Measurements from ENCODE around the gene TRMT61B. TPM values are rescaled to one million over a fixed set of nuclear protein-coding genes. Genes with fewer than 3 reads are reported as not detected.

Gene TRMT61B
- total RNA-seq, 2 donors from 2014 or later: 11.2 to 12.4 TPM

DNA sequence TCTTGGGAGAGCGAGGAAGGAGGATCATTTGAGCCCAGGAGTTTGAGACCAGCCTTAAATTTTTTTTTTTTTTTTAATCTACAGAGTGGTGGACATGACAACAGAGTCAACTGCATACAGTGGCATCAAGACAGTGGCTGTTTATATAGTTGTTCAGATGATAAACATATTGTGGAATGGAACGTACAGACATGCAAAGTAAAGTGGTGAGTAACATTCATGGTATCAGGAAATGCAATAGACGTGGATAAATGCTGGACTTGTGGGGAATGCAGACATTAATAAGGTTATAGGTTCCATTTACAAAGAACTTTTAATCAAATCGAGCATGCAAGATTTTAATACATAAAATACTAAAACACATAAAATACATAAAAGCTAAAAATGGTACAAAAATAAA, 36.3 kb upstream of the TRMT61B start:
- Histone ChIP-seq H3K27ac (no peak overlapping the region), H3K9me3 (no peaks in the 10 kb centered on the region), H3K4me3 (no peak overlapping the region), H3K9ac (ENCODE audit: low read depth in 2 of 2, low read length in 2 of 2) (no peak overlapping the region), H3K27me3 (no peaks in the 10 kb centered on the region), H3K4me1 (no peaks in the 10 kb centered on the region), H3K36me3 (no peaks in the 10 kb centered on the region)
- DNase-seq: no peak
- intact Hi-C loops (cut with DNase I): no loop called here
- TF ChIP-seq, protein P1, sequence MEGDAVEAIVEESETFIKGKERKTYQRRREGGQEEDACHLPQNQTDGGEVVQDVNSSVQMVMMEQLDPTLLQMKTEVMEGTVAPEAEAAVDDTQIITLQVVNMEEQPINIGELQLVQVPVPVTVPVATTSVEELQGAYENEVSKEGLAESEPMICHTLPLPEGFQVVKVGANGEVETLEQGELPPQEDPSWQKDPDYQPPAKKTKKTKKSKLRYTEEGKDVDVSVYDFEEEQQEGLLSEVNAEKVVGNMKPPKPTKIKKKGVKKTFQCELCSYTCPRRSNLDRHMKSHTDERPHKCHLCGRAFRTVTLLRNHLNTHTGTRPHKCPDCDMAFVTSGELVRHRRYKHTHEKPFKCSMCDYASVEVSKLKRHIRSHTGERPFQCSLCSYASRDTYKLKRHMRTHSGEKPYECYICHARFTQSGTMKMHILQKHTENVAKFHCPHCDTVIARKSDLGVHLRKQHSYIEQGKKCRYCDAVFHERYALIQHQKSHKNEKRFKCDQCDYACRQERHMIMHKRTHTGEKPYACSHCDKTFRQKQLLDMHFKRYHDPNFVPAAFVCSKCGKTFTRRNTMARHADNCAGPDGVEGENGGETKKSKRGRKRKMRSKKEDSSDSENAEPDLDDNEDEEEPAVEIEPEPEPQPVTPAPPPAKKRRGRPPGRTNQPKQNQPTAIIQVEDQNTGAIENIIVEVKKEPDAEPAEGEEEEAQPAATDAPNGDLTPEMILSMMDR (IDR thresholded peaks at IDR 0.05): no peak

DNA sequence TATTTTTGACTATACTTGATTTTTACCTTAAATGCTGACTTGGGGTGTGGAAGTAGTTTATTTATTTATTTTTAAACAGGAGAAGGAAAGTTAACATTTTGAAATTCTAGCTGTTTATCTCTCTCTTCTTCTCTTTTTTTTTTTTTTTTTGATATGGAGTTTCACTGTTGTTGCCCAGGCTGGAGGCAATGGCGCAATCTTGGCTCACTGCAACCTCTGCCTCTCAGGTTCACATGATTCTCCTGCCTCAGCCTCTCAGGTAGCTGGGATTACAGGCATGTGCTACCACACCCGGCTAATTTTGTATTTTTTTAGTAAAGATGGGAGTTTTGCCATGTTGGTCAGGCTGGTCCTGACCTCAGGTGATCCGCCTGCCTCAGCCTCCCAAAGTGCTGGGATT, 35.4 kb upstream of the TRMT61B start:
- Histone ChIP-seq H3K4me1 (no peaks in the 10 kb centered on the region), H3K4me3 (no peak overlapping the region), H3K36me3 (no peaks in the 10 kb centered on the region), H3K9ac (ENCODE audit: low read depth in 2 of 2, low read length in 2 of 2) (no peak overlapping the region), H3K9me3 (no peaks in the 10 kb centered on the region), H3K27ac (no peak overlapping the region), H3K27me3 (no peaks in the 10 kb centered on the region)
- no peak for DNase-seq
- intact Hi-C loops (cut with DNase I): no loop called here
- TF ChIP-seq, protein P1 (IDR thresholded peaks at IDR 0.05): no peak

DNA sequence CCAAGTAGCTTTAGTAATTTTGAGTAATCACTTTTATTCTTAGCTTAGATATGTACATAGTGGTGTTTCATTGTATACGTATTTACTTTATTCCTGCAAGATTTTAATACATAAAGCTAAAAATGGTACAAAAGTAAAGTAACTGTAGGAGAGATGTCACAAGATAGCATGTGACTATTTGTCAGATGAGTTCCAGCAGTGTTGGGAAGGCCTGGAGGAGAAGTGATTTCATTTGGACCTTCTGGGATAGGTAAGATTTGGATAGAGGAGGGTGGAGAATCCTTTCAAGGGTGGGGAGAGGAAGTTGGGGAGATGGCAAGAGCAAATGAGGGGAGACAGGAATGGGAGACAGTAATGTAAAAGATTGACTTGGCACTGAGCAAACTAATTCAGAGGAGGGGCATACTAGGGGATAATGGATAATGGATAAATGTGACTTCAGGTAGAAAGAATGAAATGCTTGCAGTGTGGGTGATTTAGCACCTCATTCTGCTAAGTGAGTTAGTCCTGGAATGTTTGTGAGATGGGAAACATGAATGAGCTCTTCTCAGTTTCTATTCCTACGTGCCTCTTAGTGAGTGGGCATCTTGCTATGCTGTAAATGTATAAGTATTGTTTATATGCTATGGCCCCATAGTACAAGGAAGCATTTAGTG, 34.8 kb upstream of the TRMT61B start:
- Histone ChIP-seq H3K9me3 (no peaks in the 10 kb centered on the region), H3K27me3 (no peaks in the 10 kb centered on the region), H3K9ac (ENCODE audit: low read depth in 2 of 2, low read length in 2 of 2) (no peak overlapping the region), H3K36me3 (no peaks in the 10 kb centered on the region), H3K27ac (no peak overlapping the region), H3K4me1 (no peaks in the 10 kb centered on the region), H3K4me3 (no peak overlapping the region)
- intact Hi-C loops (cut with DNase I): no loop called here
- DNase-seq: no peak
- TF ChIP-seq, protein P1 (IDR thresholded peaks at IDR 0.05): no peak

DNA sequence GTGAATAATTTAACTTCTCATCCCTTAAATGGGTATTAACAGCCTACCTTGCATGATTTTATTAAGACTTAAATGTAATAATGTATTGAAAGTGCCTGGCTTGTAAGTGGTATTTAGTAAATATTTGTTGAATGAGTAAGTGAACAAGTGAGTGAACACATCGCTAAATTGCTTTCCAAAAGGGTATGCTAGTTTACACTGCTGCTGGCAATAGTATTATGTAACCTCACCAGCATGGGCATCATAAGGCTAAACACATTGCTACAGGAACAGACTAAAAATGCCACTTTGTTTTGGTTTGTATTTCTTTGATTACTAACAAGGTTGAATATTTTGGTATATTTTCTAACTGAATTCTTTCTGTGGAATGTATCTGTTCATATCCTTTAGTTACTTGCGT, 34.2 kb upstream of the TRMT61B start:
- no peak for DNase-seq
- Histone ChIP-seq H3K27ac (no peak overlapping the region), H3K4me3 (no peak overlapping the region), H3K9ac (ENCODE audit: low read depth in 2 of 2, low read length in 2 of 2) (no peak overlapping the region), H3K9me3 (no peaks in the 10 kb centered on the region), H3K4me1 (no peaks in the 10 kb centered on the region), H3K36me3 (no peaks in the 10 kb centered on the region), H3K27me3 (no peaks in the 10 kb centered on the region)
- intact Hi-C loops (cut with DNase I): no loop called here
- TF ChIP-seq, protein P1 (IDR thresholded peaks at IDR 0.05): no peak

DNA sequence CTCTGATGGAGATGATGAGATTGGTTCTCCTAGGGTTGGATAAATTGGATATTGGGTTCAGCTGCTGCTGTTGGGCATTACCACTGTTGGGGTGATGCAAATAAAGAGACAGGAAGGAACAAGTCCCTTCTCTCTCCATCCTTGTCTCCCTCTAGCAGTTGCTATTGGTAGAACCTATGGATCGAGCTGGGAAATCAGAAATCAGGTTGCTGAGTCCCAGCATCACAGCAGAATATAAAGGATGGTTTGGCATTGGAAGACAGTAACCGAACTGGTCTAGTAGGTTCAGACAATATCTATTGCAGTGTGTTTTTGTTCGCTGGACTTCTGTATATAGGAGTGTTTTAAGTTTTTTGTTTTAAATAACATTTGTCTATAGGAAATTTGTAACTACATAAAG, 32.5 kb upstream of the TRMT61B start:
- intact Hi-C loops (cut with DNase I): no loop called here
- no peaks in the 10 kb centered on the region for H3K9me3 ChIP-seq
- no peak overlapping the region for H3K27ac ChIP-seq
- no peak for DNase-seq
- H3K4me1 ChIP-seq: no peaks in the 10 kb centered on the region
- TF ChIP-seq, protein P1 (IDR thresholded peaks at IDR 0.05): no peak
- no peaks in the 10 kb centered on the region for H3K27me3 ChIP-seq
- no peaks in the 10 kb centered on the region for H3K36me3 ChIP-seq
- no peak overlapping the region for H3K4me3 ChIP-seq
- no peak overlapping the region for H3K9ac ChIP-seq (ENCODE audit: low read depth in 2 of 2, low read length in 2 of 2)

Measured in colonic mucosa (tissue), 4 donors.